RWPE1 (cell line): ENCODE results near the gene CRMP1.

ENCODE experiments used
- CTCF ChIA-PET: fragments of 350-600 bp; sonication (Branson Sonifier 250); formaldehyde crosslinking; extraction: SDS; loops from one replicate; lab custom pipeline; 2021; lab: Yijun Ruan, JAX
- POLR2A ChIA-PET: fragments of 400-600 bp; formaldehyde crosslinking; extraction: SDS; loops from one replicate; lab custom pipeline; 2020; ENCODE audit warnings: antibody characterized with exemption; ENCODE audit not compliant: low non-redundant PET; lab: Yijun Ruan, JAX
- DNase-seq: peaks from one replicate; pipeline ENCODE4 v3.0.0; 2012; ENCODE audit warnings: low spot score
- H3K27ac ChIP-seq: fragments of 450-650 bp; 2 replicates; pipeline ENCODE4 v1.5.1; 2017
- CTCF ChIP-seq: fragments of 450-650 bp; conservative IDR thresholded peaks from 2 replicates; pipeline ENCODE4 v1.5.1; 2017; ENCODE audit warnings: low read depth, mild to moderate bottlenecking

The CRMP1 gene

GRCh38 chr4:5793514-5793913 lies 99.4 kb downstream of the CRMP1 start:
- no peak for TF ChIP-seq CTCF
- no peak overlapping the region for H3K27ac ChIP-seq
- DNase-seq = no peak
- CTCF ChIA-PET = no interaction called here
- POLR2A ChIA-PET = no interaction called here

GRCh38 chr4:5791654-5792053 lies 101.2 kb downstream of the CRMP1 start:
- TF ChIP-seq CTCF = no peak
- ChIA-PET CTCF (no interaction called here), POLR2A (no interaction called here)
- DNase-seq = no peak
- no peak overlapping the region for H3K27ac ChIP-seq

- peak; percentile 50; the same call in 1 of the 2 replicates for TF ChIP-seq CTCF
- ChIA-PET POLR2A (no interaction called here), CTCF (interaction anchor here (0.6 kb wide), 1 partner anchor 723 kb away, joined by 3 read pairs; no protein-coding TSS in a partner anchor)
- no peak overlapping the region for H3K27ac ChIP-seq
- no peak for DNase-seq
Measured at GRCh38 chr4:5790546-5790857, 102.4 kb downstream of the CRMP1 start.

GRCh38 chr4:5789141-5789540 lies 103.7 kb downstream of the CRMP1 start:
- CTCF ChIA-PET = no interaction called here
- no peak for TF ChIP-seq CTCF
- POLR2A ChIA-PET = no interaction called here
- no peak for DNase-seq
- no peak overlapping the region; the same call in 1 of the 2 replicates for H3K27ac ChIP-seq

GRCh38 chr4:5788144-5788543 lies 104.7 kb downstream of the CRMP1 start:
- CTCF ChIA-PET = no interaction called here
- POLR2A ChIA-PET = no interaction called here
- TF ChIP-seq CTCF = no peak
- H3K27ac ChIP-seq = no peak overlapping the region
- no peak for DNase-seq

GRCh38 chr4:5787311-5787710 lies 105.6 kb downstream of the CRMP1 start:
- TF ChIP-seq CTCF = no peak
- POLR2A ChIA-PET = interaction anchor here (0.7 kb wide), 1 partner anchor 11 kb away, joined by 7 read pairs; no protein-coding TSS in a partner anchor
- CTCF ChIA-PET = no interaction called here
- no peak for DNase-seq
- H3K27ac ChIP-seq = no peak overlapping the region
